Suprapubic skin (tissue), 4 donors: ENCODE results near the gene DIP2C.

ENCODE experiments used
- EP300 ChIP-seq: sonication (generic); formaldehyde crosslinking; IDR thresholded peaks from one replicate; pipeline ENCODE4 v1.6.1; 2017; ENCODE audit warnings: antibody characterized with exemption
- POLR2A ChIP-seq, 2 donors: fragments of 450-650 bp; IDR thresholded peaks; one replicate each; pipeline ENCODE4 v1.6.1; 2017; ENCODE audit warnings: antibody characterized with exemption in 2 of 2, mild to moderate bottlenecking in 2 of 2, moderate library complexity in 2 of 2
- POLR2AphosphoS5 ChIP-seq, 3 donors: sonication (generic); formaldehyde crosslinking; IDR thresholded peaks; one replicate each; pipeline ENCODE4 v1.6.1; 2017; ENCODE audit warnings: antibody characterized with exemption in 3 of 3
- TF ChIP-seq, protein P1 (sequence below), 2 donors: fragments of 200-600 bp in 1 of 2; fragments of 450-650 bp in 1 of 2; sonication (generic) in 1 of 2; IDR thresholded peaks; one replicate each; pipeline ENCODE4 v1.5.1; 2016 to 2019; ENCODE audit warnings: antibody characterized with exemption in 2 of 2, mild to moderate bottlenecking in 1 of 2, moderate library complexity in 1 of 2

DNA sequence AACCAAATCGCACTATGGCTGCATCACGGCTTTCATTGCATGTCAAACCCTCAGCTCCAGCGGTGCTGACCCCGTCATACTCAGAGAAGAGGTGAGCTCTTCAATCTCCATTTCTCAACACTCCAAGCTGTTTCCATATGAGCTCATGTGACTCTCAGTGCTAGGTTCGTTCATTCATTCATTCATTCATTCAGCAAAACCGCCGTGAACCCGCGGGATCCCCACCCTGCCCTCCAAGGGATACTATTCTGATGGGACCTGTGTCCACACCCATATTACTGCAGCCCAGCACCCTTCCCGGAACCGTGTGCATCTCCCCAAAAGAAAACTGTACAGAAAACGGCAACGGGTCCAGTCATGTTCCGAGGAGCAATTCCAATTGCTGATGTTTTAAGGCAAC, 184.7 kb downstream of the DIP2C start:
- no peak for TF ChIP-seq EP300
- TF ChIP-seq, protein P1, sequence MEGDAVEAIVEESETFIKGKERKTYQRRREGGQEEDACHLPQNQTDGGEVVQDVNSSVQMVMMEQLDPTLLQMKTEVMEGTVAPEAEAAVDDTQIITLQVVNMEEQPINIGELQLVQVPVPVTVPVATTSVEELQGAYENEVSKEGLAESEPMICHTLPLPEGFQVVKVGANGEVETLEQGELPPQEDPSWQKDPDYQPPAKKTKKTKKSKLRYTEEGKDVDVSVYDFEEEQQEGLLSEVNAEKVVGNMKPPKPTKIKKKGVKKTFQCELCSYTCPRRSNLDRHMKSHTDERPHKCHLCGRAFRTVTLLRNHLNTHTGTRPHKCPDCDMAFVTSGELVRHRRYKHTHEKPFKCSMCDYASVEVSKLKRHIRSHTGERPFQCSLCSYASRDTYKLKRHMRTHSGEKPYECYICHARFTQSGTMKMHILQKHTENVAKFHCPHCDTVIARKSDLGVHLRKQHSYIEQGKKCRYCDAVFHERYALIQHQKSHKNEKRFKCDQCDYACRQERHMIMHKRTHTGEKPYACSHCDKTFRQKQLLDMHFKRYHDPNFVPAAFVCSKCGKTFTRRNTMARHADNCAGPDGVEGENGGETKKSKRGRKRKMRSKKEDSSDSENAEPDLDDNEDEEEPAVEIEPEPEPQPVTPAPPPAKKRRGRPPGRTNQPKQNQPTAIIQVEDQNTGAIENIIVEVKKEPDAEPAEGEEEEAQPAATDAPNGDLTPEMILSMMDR (IDR thresholded peaks at IDR 0.05): no peak
- TF ChIP-seq POLR2A (IDR thresholded peaks at IDR 0.05): no peak
- TF ChIP-seq POLR2AphosphoS5 (IDR thresholded peaks at IDR 0.05): no peak
